Hepatocyte (in vitro differentiated cells): ENCODE measurements around the gene MTG2. TPM values are rescaled to one million over a fixed set of nuclear protein-coding genes. Genes with fewer than 3 reads are reported as not detected.

ENCODE experiments used
- DNase-seq: peaks from one replicate; pipeline ENCODE4 v3.0.0-alpha.2; 2016; ENCODE audit warnings: low spot score
- H2AFZ ChIP-seq: fragments of 200-600 bp; sonication (generic); 2 replicates; pipeline ENCODE4 v1.6.0; 2016; ENCODE audit warnings: antibody characterized with exemption, mild to moderate bottlenecking
- H3K27ac ChIP-seq: fragments of 200-600 bp; sonication (generic); 2 replicates; pipeline ENCODE4 v1.5.1; 2016; ENCODE audit warnings: mild to moderate bottlenecking
- H3K27me3 ChIP-seq: fragments of 200-600 bp; sonication (generic); 2 replicates; pipeline ENCODE4 v1.6.1; 2016
- H3K36me3 ChIP-seq: fragments of 200-600 bp; sonication (generic); replicated peaks from 2 replicates; pipeline ENCODE4 v1.5.1; 2016; ENCODE audit warnings: low read depth; ENCODE audit not compliant: insufficient read depth
- H3K4me1 ChIP-seq: fragments of 200-600 bp; sonication (generic); 2 replicates; pipeline ENCODE4 v1.5.1; 2016; ENCODE audit warnings: mild to moderate bottlenecking, moderate library complexity; ENCODE audit not compliant: insufficient read depth
- H3K4me2 ChIP-seq: fragments of 200-600 bp; sonication (generic); 2 replicates; pipeline ENCODE4 v1.6.0; 2016
- H3K4me3 ChIP-seq: fragments of 200-600 bp; sonication (generic); 2 replicates; pipeline ENCODE4 v1.5.1; 2016; ENCODE audit warnings: mild to moderate bottlenecking
- H3K79me2 ChIP-seq: fragments of 200-600 bp; sonication (generic); 2 replicates; pipeline ENCODE4 v1.6.0; 2017; ENCODE audit warnings: mild to moderate bottlenecking
- H3K9me2 ChIP-seq: fragments of 200-600 bp; sonication (generic); replicated peaks from 2 replicates; pipeline ENCODE4 v1.6.0; 2017; ENCODE audit warnings: mild to moderate bottlenecking; ENCODE audit not compliant: insufficient read depth
- H3K9me3 ChIP-seq: fragments of 200-600 bp; sonication (generic); 2 replicates; pipeline ENCODE4 v1.5.1; 2016; ENCODE audit warnings: low read depth, mild to moderate bottlenecking
- H4K20me1 ChIP-seq: fragments of 200-600 bp; sonication (generic); 2 replicates; pipeline ENCODE4 v1.6.0; 2016; ENCODE audit warnings: mild to moderate bottlenecking; ENCODE audit not compliant: insufficient read depth, poor library complexity, severe bottlenecking
- CTCF ChIP-seq: fragments of 200-600 bp; sonication (generic); IDR thresholded peaks from 2 replicates; pipeline ENCODE4 v1.5.1; 2016; ENCODE audit warnings: antibody characterized with exemption, mild to moderate bottlenecking; ENCODE audit not compliant: poor library complexity
- EZH2 ChIP-seq: fragments of 200-600 bp; sonication (generic); IDR thresholded peaks from 2 replicates; pipeline ENCODE4 v1.6.1; 2016; ENCODE audit warnings: antibody characterized with exemption, mild to moderate bottlenecking, borderline replicate concordance
- EZH2phosphoT487 ChIP-seq: fragments of 200-600 bp; sonication (generic); IDR thresholded peaks from one replicate; pipeline ENCODE4 v1.6.1; 2018; ENCODE audit warnings: antibody characterized with exemption, mild to moderate bottlenecking, low read depth, moderate library complexity; ENCODE audit not compliant: unreplicated experiment, severe bottlenecking
- WGBS: methylation state at CpG from one replicate; pipeline ENCODE4 v1.1.6; 2016; ENCODE audit warnings: low lambda C conversion rate; ENCODE audit errors: missing lambda C conversion rate; 5-methylcytosine and 5-hydroxymethylcytosine counted together
- polyA plus RNA-seq: library from polyadenylated mRNA; unstranded; fragments of >200 nt; fragmentation: Nextera tagmentation; extraction: Ambion mirVana; gene quantifications from 2 replicates; pipeline ENCODE4 v1.2.1, GENCODE V29; 2016
- total RNA-seq: library from RNA; depleted of rRNA; stranded (reverse); fragments of >200 nt; gene quantifications from 2 replicates; pipeline ENCODE4 v1.2.3, GENCODE V29; 2014

Gene MTG2
- total and polyA plus RNA-seq, 2 experiments from 2014 or later = 18.4 to 26.7 TPM

DNA sequence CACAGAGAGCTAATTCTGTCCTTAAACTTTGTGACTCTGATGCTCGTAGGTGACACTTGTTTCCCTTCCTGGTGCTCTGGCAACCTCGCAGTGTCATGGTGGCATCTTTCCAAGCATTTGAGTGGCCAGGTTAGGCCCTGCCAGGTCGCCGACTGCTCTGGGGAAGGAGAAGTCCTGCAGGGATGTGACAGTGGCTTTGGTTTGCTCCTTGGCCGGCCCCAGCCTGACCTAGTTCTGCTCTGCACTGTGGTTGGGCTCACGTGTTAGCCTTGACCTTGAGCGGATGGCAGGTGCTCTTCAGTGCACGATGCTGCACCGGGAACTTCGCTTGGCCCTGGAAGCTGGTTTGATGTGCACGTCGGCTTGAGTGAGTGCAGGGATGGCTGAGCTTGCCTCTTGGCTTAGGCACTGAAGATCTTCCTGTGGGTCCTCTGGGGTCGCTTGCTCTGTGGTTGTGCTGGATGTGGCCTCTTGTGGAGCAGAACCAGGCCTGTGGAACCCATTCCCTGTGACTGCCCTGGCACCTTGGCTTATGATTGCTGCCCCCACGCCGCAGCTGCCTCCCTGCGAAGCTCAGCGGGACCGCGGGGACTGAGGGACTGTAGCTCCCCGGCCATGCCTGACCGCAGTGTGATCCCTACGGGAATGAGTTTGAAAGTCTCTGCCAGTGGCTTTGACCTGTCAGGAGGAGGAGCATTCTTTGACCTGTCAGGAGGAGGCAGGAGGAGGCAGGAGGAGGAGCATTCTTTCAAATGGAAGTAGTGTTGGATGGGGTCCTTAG, 64.2 kb downstream of the MTG2 start:
- no peaks in the 10 kb centered on the region for H3K9me3 ChIP-seq
- no peaks in the 10 kb centered on the region for H3K27me3 ChIP-seq
- no peaks in the 10 kb centered on the region for H3K36me3 ChIP-seq
- H3K4me3 ChIP-seq = no peak overlapping the region
- no peak overlapping the region for H3K4me2 ChIP-seq
- H3K27ac ChIP-seq = no peak overlapping the region
- peaks cover 100% of the 10 kb centered on the region for H3K79me2 ChIP-seq
- no peak for DNase-seq
- TF ChIP-seq EZH2phosphoT487 (no peak), EZH2 (no peak), CTCF (no peak)
- no peak overlapping the region for H2AFZ ChIP-seq
- peaks cover 95% of the 10 kb centered on the region for H4K20me1 ChIP-seq
- H3K9me2 ChIP-seq = no peaks in the 10 kb centered on the region
- H3K4me1 ChIP-seq = no peaks in the 10 kb centered on the region
- WGBS = 92% methylated on average over 22 of the region's 22 CpGs

DNA sequence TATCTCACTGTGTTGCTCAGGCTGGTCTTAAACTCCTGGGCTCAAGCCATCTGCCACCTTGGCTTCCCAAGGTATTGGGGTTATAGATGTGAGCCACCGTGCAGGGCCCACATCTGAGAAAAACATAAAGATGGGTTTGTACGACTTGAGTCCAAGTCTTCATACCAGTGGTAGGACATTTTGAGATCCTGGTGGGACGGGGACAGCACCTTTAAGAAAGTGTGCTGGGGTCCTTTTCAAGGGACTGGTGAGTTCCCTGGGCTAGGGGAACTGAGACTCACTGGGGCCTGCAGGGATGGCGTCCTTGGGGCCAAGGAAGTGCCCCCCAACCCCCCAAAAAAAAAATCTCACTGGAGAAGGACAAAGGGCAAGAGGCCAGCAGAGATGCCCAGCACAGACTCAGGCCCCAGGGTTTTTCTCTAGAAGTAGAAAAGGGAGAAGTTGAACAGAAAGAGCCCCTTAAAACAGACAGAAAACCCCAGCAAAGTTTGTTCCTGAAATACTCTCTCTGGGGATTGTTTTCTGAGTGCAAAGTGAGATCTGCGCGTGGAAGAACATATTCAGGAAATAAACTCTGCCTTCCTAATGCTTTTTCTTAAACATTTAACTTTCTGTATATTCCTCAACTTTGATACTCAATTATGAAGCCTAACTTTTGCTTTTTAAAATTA, 66.2 kb downstream of the MTG2 start:
- no peak for TF ChIP-seq CTCF
- TF ChIP-seq EZH2 = no peak
- TF ChIP-seq EZH2phosphoT487 = no peak
- Histone ChIP-seq H3K9me3 (no peaks in the 10 kb centered on the region), H3K36me3 (no peaks in the 10 kb centered on the region), H3K27me3 (no peaks in the 10 kb centered on the region), H2AFZ (no peak overlapping the region), H3K27ac (no peak overlapping the region), H3K4me2 (no peak overlapping the region), H3K4me1 (no peaks in the 10 kb centered on the region), H3K9me2 (no peaks in the 10 kb centered on the region), H4K20me1 (peaks cover 95% of the 10 kb centered on the region), H3K79me2 (peaks cover 99% of the 10 kb centered on the region), H3K4me3 (no peak overlapping the region)
- WGBS = 93% methylated on average over 6 of the region's 6 CpGs
- DNase-seq = no peak

DNA sequence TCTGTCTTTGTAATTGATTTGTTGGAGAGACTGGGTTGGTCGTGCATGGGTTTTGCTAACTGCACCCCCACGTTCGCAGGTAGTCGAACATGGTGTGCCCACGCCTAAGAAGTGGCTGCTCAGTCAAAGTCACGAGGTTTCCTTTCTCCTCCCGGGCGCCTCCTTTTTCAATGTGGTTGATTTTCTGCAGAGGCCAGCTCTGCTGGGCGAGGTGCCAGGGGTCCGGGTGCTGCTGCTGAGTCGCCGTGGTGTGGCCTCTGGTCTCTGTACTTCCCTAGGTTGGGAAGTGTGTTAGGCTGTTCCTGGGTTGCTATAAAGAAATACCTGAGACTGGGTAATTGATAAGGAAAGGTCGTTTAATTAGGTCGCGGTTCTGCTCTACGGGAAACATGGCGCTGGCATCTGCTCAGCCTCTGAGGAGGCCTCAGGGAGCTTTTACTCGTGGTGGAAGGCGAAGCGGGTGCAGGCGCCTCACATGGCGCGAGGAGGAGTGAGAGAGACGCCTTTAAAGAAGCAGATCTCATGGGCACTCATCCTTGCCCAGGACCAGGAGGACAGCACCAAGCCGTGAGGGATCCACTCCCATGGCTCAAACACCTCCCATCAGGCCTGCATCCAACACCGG, 69.6 kb downstream of the MTG2 start:
- Histone ChIP-seq H3K9me2 (no peaks in the 10 kb centered on the region), H3K9me3 (no peaks in the 10 kb centered on the region), H3K4me2 (no peak overlapping the region), H3K79me2 (peaks cover 96% of the 10 kb centered on the region), H3K36me3 (no peaks in the 10 kb centered on the region), H3K4me1 (no peaks in the 10 kb centered on the region), H3K27me3 (no peaks in the 10 kb centered on the region), H4K20me1 (peaks cover 92% of the 10 kb centered on the region), H2AFZ (no peak overlapping the region), H3K27ac (no peak overlapping the region), H3K4me3 (no peak overlapping the region)
- 97% methylated on average over 26 of the region's 26 CpGs for WGBS
- no peak for DNase-seq
- TF ChIP-seq EZH2phosphoT487 (no peak), CTCF (no peak), EZH2 (no peak)

Other genes starting within 250 kb of the MTG2 start
- 6.6 and 7.5 TPM in 2 replicates for gene TAF4, start 117.1 kb upstream of the MTG2 start, total RNA-seq
- 2.9 and 3.3 TPM in 2 replicates for gene TAF4, start 117.1 kb upstream of the MTG2 start, polyA plus RNA-seq
- 32.5 and 43.1 TPM in 2 replicates for gene LSM14B, start 60.6 kb upstream of the MTG2 start, total RNA-seq
- 4.8 and 7.1 TPM in 2 replicates for gene LSM14B, start 60.6 kb upstream of the MTG2 start, polyA plus RNA-seq
- 270 and 277 TPM in 2 replicates for gene PSMA7, start 39.6 kb upstream of the MTG2 start, total RNA-seq
- 408 and 450 TPM in 2 replicates for gene PSMA7, start 39.6 kb upstream of the MTG2 start, polyA plus RNA-seq
- gene SS18L1, start 39.3 kb upstream of the MTG2 start, total RNA-seq = 13.0 and 14.4 TPM in 2 replicates
- 1.8 and 2.1 TPM in 2 replicates for gene SS18L1, start 39.3 kb upstream of the MTG2 start, polyA plus RNA-seq
- gene HRH3, start 37.2 kb downstream of the MTG2 start, total RNA-seq = not detected in 2 replicates
- not detected in 2 replicates for gene HRH3, start 37.2 kb downstream of the MTG2 start, polyA plus RNA-seq
- 37.0 and 40.5 TPM in 2 replicates for gene OSBPL2, start 55.5 kb downstream of the MTG2 start, total RNA-seq
- gene OSBPL2, start 55.5 kb downstream of the MTG2 start, polyA plus RNA-seq = 39.6 and 45.9 TPM in 2 replicates
- 103 and 116 TPM in 2 replicates for gene ADRM1, start 120.0 kb downstream of the MTG2 start, total RNA-seq
- 143 and 144 TPM in 2 replicates for gene ADRM1, start 120.0 kb downstream of the MTG2 start, polyA plus RNA-seq
- gene LAMA5, start 184.3 kb downstream of the MTG2 start, total RNA-seq = 44.6 and 71.3 TPM in 2 replicates
- gene LAMA5, start 184.3 kb downstream of the MTG2 start, polyA plus RNA-seq = 252 and 313 TPM in 2 replicates
- gene RPS21, start 204.1 kb downstream of the MTG2 start, total RNA-seq = 1,754 and 2,772 TPM in 2 replicates
- 444 and 460 TPM in 2 replicates for gene RPS21, start 204.1 kb downstream of the MTG2 start, polyA plus RNA-seq
- 8.6 and 12.0 TPM in 2 replicates for gene CABLES2, start 224.3 kb downstream of the MTG2 start, total RNA-seq
- 17.7 and 19.1 TPM in 2 replicates for gene CABLES2, start 224.3 kb downstream of the MTG2 start, polyA plus RNA-seq
- 4.1 and 5.7 TPM in 2 replicates for gene RBBP8NL, start 244.5 kb downstream of the MTG2 start, total RNA-seq
- 6.4 and 6.9 TPM in 2 replicates for gene RBBP8NL, start 244.5 kb downstream of the MTG2 start, polyA plus RNA-seq